Head of caudate nucleus (tissue), 42 donors: ENCODE results near the gene MAST4.
"Not testable (repeated sequence)": the region's sequence is repeated elsewhere in the genome, so short reads cannot be mapped to it uniquely, and the experiment has no call there.

ENCODE experiments used
- DNase-seq, 42 donors: peaks; one replicate each; pipeline versions ENCODE4 v3.0.0 to v3.0.0-alpha.2; 2020 to 2021; ENCODE audit warnings: mixed read lengths in 7 of 42
- intact Hi-C: fragments of 100-400 bp; cut with DNase I; formaldehyde crosslinking; loops from one replicate; pipeline ENCODE4 v1.15.0; 2022

MAST4 gene

DNA sequence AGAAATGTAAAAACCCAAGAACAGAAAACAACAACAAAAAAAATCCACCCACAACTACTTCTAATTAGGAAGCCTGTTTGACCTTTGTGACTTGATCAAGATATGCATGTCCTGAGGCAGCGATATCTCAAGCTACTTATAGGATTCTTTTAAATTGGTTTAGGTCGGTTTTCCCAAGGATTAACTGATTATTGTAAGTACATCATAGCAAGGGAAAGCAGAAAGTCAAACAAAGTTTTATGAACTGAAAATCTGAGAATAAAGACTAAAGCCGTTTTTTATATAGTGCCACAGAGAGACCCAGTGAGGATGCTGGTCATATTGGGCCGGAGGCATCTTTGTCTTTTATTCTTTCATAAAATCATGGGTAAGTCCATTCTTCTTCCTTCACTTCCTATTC lies 528.4 kb downstream of the MAST4 start:
- intact Hi-C loops: no loop called here
- DNase-seq: no peak

DNA sequence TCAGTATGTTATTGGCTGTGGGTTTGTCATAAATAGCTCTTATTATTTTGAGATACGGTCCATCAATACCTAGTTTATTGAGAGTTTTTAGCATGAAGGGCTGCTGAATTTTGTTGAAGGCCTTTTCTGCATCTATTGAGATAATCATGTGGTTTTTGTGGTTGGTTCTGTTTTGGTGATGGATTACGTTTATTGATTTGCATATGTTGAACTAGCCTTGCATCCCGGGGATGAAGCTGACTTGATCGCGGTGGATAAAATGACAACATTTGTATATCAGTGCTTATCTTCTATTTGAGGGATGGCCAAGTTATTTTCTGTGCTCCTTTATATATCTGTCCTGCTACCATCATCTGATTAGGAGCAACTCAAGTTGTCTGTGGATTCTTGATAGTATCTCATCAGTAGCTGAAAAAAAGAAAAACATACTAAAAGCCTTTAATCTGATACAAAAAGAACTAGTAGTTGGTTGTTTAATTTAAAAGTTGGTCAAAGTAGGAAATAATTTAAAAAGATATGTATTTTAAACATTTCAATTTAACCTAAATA lies 531.2 kb downstream of the MAST4 start:
- DNase-seq, intact Hi-C loops: not testable (repeated sequence)

DNA sequence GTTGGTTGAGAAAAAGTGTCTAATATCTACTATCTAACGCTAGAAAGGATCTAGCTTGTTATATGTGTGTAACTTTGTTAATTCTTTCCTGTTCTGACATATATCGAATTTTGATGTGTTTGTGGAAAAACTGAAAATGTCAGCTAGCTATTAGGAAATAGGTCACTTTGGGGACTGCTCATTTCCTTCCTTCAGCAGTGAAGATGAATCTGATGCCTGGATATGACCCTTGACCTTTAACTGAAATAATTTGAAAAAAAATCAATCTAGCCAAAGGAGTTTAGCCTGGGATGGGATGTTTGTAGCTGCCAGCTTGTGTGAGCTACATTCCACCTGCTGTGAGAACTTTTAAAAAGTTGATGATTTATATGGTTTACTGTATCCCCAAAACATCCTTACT lies 533.6 kb downstream of the MAST4 start:
- intact Hi-C loops: no loop called here
- DNase-seq: no peak

DNA sequence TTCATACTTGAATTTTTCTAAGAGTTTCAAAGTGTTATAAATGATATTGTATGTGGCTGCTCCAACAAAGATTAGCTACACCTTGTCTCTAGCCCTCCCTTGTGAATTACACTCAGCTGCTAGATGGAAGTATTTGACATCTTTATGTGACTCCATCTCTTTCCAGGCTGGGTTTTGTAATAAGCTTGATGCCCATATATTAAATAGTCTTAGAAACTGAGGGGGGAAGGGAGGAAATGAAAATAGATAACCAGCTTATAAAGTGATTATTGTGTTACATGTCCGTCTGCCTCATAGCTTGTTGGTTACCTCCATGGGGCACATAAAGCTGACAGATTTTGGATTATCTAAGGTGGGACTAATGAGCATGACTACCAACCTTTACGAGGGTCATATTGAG lies 537.0 kb downstream of the MAST4 start:
- DNase-seq: no peak
- intact Hi-C loops: no loop called here

DNA sequence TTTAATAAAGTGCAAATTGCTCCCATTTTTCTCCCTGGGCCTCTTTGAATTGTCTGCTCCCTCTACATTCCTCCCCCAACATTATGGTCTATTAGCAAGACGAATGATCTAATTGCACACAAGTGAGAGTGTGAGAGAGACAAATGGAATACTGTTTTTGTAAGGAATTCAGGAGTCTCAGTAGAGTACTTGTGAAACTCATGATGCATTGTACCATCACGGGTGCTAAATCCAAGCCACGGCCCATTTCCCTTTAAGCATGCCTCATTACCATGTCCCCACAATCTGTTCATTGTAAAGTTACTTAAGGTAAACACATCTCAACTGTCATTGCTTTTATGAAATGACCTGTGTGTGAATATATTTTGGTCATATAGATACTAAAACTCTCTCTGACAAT lies 537.6 kb downstream of the MAST4 start:
- intact Hi-C loops: no loop called here
- DNase-seq: no peak

DNA sequence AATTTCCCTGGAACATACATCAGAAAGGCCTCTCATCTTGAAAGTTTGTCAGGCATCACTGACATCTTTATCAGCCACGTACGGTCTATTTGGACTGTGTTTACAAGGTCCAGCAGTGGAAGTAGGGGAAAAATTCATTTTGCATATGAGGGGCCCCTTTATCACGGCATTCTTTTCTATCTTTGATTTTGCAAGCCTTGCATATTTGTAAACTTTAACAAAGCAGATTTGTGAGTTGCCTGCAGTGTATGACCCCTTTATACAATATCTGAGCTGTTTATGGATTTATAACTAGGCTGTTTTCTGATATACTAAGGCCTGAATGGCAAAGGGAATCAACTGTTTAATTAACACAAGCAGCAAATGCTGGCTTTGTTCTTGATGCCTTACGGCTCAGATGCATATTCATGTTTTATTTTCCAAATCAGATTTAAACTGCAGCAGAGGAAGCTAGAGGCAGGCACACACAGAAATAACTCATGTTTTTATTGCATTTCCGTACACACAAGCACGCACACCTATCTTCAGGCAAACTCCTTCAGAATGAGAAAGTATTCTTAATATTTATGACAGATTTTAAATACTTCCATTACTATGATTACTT lies 539.3 kb downstream of the MAST4 start:
- no peak for DNase-seq
- intact Hi-C loops: no loop called here

DNA sequence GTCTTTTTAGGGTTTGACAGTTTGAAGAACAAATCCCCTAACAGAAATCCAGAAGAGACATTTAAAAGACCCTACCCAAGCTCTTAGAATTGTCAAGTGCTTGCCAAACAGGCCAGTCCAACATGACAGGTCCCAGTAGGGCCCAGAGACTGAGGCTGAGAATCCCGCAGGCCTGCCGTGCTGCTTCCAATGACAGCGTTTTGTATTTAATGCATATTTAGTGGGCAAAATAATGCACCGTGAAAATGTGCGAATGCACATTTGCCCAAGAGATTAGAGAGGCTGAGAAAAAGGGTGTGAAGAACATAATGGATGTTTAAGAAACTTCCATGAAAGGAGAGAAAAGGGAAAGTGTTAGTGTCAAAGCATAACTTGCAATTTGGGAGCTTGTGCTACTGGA lies 542.8 kb downstream of the MAST4 start:
- intact Hi-C loops: no loop called here
- DNase-seq: no peak

DNA sequence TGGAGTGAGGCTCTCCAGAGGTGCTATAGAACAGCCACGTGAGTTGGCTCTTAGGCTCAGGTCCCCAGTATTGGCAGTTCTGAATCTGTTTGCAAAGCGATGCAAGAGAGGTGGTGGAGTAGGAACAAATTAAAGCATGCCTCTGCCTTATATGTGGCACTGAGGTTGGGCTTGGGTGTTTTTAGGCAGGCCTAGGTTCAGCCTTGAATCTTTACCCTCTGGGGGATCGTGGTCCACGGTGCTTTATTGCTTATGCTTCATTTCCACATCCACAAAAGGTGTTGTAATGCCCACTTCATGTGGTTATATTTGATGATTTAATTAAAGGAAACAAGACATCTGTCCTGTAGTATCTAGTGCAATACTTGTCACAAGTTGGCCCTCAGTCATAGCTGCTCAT lies 544.2 kb downstream of the MAST4 start:
- intact Hi-C loops: no loop called here
- no peak for DNase-seq

DNA sequence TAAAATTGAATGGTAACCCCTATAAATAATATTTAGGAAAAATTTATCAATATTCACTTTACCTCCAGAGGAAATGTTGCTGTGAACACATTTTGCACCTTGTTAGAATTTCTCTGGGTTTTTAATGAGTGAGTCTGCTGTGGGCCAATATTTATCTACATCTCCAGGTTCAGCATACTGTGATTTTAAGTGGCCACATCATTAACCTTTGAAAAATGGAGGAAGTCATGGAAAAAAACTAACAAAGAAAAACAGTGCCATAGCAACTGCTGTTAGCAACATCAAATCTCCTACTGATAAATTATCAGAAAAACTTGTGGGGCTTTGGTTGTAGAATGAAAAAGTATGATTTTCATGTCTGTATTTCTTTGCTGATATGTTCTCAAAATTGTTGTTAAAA lies 545.5 kb downstream of the MAST4 start:
- DNase-seq: no peak
- intact Hi-C loops: no loop called here

DNA sequence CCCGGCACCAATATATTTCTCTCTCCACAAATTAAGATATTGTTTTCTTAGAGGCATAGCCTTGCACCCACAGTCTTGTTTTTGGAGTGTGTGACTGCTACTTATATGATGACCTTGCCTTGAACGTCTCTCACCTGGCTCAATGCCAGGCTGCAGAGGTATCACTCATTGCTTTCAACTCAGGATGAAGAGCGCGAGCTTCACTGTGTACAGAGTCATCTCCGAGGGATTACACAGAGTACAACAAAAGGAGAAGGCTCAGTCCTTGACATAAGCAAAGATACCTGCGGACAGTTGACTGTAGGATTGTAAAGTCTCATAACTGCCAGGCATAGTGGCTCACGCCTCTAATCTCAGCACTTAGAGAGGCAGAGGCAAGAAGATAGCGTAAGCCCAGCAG lies 546.6 kb downstream of the MAST4 start:
- intact Hi-C loops: no loop called here
- DNase-seq: no peak

DNA sequence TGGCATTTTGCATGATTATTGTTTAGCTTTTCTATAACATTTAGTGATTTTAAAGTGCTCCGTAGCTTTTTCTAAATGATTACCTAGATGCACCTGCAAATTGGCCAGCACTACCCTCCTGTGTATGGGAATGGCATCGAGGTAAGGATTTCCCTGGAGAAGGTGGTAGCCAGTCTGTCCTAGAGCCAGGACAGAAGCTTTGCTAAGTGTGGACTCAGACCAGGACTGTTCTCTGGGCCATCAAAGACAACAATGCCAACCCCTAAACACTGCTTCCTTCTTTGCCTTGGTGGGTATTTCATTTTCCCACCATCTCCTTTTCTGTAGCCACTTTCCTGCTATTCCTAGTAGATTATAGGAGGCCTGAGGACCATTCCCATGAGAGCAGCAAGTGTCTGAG lies 547.4 kb downstream of the MAST4 start:
- intact Hi-C loops: no loop called here
- DNase-seq: no peak

DNA sequence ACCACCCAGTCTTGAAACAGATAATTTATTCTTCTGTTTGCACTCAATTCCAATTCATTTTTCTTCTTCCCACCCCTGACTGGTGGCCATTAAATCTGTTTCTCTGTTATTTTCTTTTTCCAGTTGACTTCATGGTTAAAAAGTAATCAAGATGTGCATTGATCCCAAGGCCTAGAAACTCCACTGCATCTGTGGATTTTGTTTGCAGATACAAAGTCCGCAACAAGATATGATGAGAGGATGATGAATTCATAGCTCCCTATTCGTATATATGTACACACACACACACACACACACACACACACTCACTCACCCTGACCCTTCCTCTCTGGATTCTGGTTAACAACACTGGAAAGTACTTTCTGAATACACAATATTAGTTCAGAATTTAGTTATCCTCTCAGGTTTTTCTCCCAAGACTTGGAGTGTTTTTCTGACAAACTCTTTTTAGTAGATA lies 548.0 kb downstream of the MAST4 start:
- intact Hi-C loops: no loop called here
- no peak for DNase-seq

DNA sequence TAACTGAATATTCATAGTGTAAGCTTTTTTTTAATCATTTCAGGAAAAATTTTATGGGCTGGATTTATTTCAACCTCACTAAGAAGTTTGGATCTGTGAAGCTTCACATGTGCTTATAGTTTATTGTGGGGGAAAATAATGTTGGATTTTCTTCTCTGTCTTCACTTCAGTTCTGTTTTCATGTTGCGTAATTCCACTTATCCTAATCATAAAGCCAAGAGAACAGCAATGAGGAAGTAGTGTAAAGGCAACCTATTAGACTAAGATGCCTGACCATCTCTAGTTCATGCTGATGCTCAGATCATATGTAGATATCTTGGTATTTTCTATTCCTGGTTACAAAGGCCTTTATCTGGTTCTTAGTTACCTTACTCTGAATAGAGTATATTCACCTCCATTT lies 550.4 kb downstream of the MAST4 start:
- no peak for DNase-seq
- intact Hi-C loops: no loop called here

DNA sequence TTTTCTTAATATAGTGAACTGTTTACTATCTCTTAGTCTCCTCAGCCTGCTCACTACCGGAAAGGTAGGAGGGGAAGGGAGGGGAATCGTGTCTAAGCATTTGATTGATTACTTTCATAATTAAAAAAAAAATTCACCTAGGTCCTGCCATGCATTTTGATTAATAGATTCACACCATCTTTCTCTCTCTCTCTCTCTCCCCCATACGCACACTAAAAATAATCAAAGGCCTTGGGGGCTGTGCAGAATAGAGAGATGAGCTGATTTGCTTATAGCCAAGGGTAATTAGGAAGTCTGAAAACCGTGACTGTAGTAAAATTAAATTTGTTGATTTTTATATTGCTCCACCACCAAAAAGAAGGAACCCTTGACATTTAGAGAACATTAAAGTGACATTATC lies 550.8 kb downstream of the MAST4 start:
- intact Hi-C loops: no loop called here

DNA sequence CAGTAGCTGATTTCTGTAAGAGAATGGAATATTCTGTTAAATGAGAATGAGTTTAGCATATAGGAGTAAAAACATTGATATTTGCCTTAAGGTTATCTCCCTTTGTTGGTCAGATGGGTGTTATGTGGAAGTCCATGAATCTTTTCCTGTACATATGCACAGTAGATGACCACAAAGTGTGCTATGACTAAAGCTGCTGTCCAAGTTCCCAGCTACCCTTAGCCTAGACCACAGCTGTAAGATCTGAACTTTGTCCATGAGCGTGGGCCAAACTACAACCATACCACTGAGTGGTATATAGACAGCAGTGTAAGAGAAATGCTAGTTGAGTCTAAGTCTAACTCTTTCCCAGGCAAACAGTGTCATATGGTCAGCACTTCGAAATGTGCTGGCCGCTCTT lies 551.6 kb downstream of the MAST4 start:
- intact Hi-C loops: no loop called here
- DNase-seq: no peak

More for the DNA sequence above, 550.8 kb downstream of the MAST4 start:
- DNase-seq: no peak

DNA sequence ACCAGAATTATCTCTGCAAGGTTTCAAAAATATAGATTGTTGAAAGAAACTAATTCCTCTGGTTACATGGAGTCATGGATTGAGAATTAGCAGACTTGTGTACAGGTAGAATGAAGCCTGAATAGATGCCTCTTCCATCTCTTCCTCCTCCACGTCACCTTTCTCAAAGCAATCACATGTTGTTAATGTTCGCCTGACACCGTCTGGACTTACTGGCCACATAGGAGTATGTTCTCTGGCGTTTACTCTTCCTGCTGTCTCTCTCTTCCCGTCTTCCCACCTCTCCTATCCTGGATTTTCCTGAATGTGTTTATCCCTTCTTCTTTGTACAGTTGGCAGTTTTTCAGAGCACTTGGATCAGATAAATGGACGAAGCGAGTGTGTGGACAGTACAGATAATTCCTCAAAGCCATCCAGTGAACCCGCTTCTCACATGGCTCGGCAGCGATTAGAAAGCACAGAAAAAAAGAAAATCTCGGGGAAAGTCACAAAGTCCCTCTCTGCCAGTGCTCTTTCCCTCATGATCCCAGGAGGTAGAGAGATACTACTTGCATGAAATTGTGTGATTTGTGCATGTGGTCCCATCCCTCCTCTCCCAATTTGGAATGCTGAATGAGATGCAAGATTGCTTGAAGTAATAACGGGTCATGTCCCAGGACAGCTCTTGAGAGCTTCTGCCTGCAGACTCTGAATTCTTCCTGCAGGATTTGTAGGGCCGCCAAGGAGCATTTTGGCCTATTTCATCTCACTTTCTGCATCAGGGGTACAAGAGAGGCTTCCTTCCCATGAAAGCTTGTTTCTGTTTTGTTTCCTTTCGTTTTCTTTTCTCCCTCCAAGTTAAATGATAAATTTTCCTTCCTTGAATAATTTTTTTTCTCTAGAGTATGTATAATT lies 553.1 kb downstream of the MAST4 start:
- DNase-seq: no peak
- intact Hi-C loops: no loop called here

DNA sequence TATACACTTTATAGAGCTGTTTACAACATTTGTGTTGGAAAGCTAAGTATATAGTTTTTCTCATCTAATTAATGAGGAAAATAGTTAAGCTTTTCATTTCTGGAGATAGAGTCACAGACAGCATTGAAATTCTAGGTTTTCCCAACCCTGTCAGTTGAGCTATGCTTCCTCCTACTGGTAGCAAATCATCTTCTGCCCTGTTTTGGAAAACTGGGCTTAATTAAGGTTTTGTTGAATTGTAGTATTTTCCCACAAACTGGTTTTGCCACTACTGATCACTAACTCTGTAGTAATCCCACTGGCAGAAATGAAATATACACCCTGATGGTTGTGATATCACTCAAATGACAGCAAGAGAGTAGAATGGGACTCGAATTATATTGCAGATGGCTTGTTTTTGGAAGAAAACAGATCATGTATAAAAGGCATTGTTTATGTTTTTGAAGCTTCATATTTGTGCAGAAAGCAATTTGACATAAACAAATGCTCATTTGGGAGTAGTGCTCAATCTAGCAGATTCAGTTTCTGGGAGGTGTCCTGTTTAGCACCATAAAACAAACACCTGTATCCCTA lies 553.8 kb downstream of the MAST4 start:
- intact Hi-C loops: loop anchor here (10.0 kb wide), 1 partner anchor 335 kb away; no protein-coding TSS in a partner anchor
- peak in 2 of 42 donors; percentile 24 to 58 for DNase-seq

DNA sequence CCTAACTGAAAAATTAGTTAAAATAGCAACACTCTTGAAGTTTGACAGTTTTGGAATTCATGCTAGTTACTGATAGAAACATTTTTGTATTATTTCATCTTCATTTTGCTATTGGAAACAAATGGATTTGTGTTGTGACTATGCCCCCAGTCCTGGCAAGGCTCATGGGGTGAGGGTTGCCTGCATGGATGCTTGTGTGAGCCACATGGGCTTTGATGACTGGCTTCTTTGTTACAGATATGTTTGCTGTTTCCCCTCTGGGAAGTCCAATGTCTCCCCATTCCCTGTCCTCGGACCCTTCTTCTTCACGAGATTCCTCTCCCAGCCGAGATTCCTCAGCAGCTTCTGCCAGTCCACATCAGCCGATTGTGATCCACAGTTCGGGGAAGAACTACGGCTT lies 556.2 kb downstream of the MAST4 start:
- peak in 6 of 42 donors; percentile 13 to 53 (median 26) for DNase-seq
- intact Hi-C loops: loop anchor here (10.0 kb wide), 1 partner anchor 338 kb away; no protein-coding TSS in a partner anchor

DNA sequence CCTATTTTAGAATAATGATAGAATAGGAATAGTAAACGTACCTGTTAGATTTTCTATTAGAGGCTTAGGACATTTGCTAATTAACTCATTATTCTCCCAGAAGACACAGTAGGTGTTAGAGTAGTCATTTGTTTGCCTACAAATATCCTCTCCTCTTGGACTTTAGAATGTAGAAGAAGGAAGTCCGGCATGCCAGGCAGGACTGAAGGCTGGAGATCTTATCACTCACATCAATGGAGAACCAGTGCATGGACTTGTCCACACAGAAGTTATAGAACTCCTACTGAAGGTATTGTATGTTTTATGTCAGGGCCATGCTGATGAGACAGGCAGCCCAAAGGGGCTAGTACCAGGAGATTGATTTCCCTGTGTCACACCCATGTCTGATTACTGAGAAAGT lies 557.1 kb downstream of the MAST4 start:
- DNase-seq: no peak
- intact Hi-C loops: loop anchor here (10.0 kb wide), 1 partner anchor 338 kb away; no protein-coding TSS in a partner anchor
